Measurements from ENCODE around the gene BBS5.

DNA sequence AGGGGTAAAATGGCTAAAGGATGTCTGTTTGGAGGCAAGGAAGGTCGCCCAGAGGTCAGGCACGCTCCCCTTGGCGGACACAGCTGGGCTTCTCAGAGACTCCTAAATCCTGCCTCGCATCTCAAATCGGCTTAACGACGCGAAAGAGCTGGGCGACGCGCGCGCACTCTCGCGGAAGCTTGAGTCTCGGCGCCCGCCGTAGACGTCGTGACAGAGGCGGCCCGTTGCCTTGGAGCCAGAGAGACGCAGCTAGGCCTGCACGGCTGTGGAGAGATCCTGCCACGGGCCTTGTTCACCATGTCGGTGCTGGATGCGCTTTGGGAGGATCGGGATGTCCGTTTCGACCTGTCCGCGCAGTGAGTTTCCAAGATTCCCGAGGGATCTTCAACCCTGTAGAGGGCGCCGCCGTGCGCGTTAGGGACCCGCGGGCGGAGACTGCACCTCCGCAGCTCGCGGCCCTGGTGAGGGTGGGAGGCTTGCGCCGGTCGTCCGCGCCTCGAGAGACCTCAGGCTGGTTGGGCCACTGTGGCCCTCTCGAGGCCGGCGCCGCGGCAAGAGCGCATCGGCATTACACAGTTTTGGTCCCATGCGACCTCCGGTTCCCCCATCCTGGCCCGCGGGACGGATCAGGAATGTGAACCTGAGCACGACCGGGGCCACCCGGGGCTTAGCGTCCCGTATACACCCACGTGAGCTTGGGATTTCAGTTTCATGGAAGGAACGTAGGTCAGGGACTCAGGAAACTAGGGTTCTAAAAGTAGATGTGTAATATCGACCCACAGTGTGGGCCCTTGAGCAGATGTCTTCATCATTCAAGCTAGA lies at the start of gene BBS5:
- TF ChIP-seq CTCF (IDR thresholded peaks at IDR 0.05) = peak; percentile 30 to 57 (median 46)
- TF ChIP-seq POLR2A (IDR thresholded peaks at IDR 0.05) = no peak
